ENCODE data around the gene CADPS. TPM values are rescaled to one million over a fixed set of nuclear protein-coding genes. Genes with fewer than 3 reads are reported as not detected.

The CADPS gene
- polyA plus RNA-seq, 2 of the 4 experiments (the other 2 are of a cell fraction) = not detected

DNA sequence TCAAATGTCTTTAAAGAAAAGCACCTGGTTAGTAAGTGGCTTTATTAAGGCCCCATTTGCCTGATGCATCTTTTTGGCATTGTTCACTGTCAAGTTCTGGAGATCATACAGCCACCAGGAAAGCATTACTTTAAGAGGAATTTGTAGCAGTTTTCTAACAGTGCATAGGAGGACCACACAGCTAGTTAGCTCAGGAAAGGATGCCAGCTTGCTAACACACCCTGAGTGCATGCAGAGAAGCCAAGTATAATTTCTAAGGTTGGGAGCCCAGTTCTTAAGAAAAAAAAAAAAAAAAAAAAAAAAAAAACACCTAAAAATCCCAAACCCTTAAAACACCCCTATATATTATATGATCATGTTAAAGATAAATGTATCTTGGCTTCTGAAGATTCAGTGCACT, 399.9 kb downstream of the CADPS start:
- H3K9me3 ChIP-seq = no peaks in the 10 kb centered on the region
- TF ChIP-seq POLR2A (IDR thresholded peaks at IDR 0.05; ENCODE audit: low read length) (no peak), REST (IDR thresholded peaks at IDR 0.05) (no peak), CEBPB (IDR thresholded peaks at IDR 0.05) (no peak), KDM5A (IDR thresholded peaks at IDR 0.05) (no peak), ZNF302 (CRISPR knock-in tag; IDR thresholded peaks at IDR 0.05) (no peak), RNF2 (IDR thresholded peaks at IDR 0.05; ENCODE audit: borderline replicate concordance, low read depth) (no peak), HOXB13 (CRISPR knock-in tag; IDR thresholded peaks at IDR 0.05; ENCODE audit: low read depth) (no peak), HMGXB4 (CRISPR knock-in tag; IDR thresholded peaks at IDR 0.05; ENCODE audit: borderline replicate concordance) (no peak), CTCF (IDR thresholded peaks at IDR 0.05) (no peak)
- TF ChIP-seq, protein P1, sequence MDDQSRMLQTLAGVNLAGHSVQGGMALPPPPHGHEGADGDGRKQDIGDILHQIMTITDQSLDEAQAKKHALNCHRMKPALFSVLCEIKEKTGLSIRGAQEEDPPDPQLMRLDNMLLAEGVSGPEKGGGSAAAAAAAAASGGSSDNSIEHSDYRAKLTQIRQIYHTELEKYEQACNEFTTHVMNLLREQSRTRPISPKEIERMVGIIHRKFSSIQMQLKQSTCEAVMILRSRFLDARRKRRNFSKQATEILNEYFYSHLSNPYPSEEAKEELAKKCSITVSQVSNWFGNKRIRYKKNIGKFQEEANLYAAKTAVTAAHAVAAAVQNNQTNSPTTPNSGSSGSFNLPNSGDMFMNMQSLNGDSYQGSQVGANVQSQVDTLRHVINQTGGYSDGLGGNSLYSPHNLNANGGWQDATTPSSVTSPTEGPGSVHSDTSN (IDR thresholded peaks at IDR 0.05) = no peak
- TF ChIP-seq, protein P2, sequence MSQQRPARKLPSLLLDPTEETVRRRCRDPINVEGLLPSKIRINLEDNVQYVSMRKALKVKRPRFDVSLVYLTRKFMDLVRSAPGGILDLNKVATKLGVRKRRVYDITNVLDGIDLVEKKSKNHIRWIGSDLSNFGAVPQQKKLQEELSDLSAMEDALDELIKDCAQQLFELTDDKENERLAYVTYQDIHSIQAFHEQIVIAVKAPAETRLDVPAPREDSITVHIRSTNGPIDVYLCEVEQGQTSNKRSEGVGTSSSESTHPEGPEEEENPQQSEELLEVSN (IDR thresholded peaks at IDR 0.05; ENCODE audit: borderline replicate concordance, low read depth) = no peak
- H3K4me1 ChIP-seq = no peaks in the 10 kb centered on the region
- no peak overlapping the region for H3K4me3 ChIP-seq
- no peak for ATAC-seq
- no peak overlapping the region for H3K27ac ChIP-seq
- DNase-seq (ENCODE audit: low read depth in 1 of 2, low spot score in 1 of 2) = no peak
- FAIRE-seq = no peak
- ChIA-PET CTCF (interaction anchor here (0.6 kb wide), 1 partner anchor 38 kb away, joined by 3 read pairs; no protein-coding TSS in a partner anchor), POLR2A (no interaction called here)
- no peak overlapping the region for H3K4me2 ChIP-seq

GRCh38 chr3:62467966-62468722, 407.1 kb downstream of the CADPS start:
- Histone ChIP-seq H3K4me3 (no peak overlapping the region), H3K27ac (no peak overlapping the region), H3K4me1 (no peaks in the 10 kb centered on the region), H3K9me3 (no peaks in the 10 kb centered on the region), H3K4me2 (no peak overlapping the region)
- CTCF ChIA-PET = no interaction called here
- no peak for DNase-seq (ENCODE audit: low read depth in 1 of 2, low spot score in 1 of 2)
- POLR2A ChIA-PET = no interaction called here
- no peak for FAIRE-seq
- ATAC-seq = no peak
- 1% methylated on average over 4 of the region's 4 CpGs for WGBS (ENCODE audit: missing lambda C conversion rate)
- TF ChIP-seq GATA3 (IDR thresholded peaks at IDR 0.05; ENCODE audit: borderline replicate concordance) = no peak
- no peak for TF ChIP-seq RNF2 (IDR thresholded peaks at IDR 0.05; ENCODE audit: borderline replicate concordance, low read depth)
- no peak for TF ChIP-seq HDAC2 (IDR thresholded peaks at IDR 0.05)
- TF ChIP-seq HOXB5 (CRISPR knock-in tag; IDR thresholded peaks at IDR 0.05) = no peak
- TF ChIP-seq NPAS2 (CRISPR knock-in tag; IDR thresholded peaks at IDR 0.05; ENCODE audit: borderline replicate concordance) = no peak
- no peak for TF ChIP-seq ATOH8 (CRISPR knock-in tag; IDR thresholded peaks at IDR 0.05; ENCODE audit: low read depth)
- no peak for TF ChIP-seq ZFP36 (IDR thresholded peaks at IDR 0.05; ENCODE audit: borderline replicate concordance, partially characterized antibody)
- TF ChIP-seq, protein P3, sequence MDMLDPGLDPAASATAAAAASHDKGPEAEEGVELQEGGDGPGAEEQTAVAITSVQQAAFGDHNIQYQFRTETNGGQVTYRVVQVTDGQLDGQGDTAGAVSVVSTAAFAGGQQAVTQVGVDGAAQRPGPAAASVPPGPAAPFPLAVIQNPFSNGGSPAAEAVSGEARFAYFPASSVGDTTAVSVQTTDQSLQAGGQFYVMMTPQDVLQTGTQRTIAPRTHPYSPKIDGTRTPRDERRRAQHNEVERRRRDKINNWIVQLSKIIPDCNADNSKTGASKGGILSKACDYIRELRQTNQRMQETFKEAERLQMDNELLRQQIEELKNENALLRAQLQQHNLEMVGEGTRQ (IDR thresholded peaks at IDR 0.05) = no peak
- no peak for TF ChIP-seq REST (IDR thresholded peaks at IDR 0.05)

Measured in A549 (cell line).